Thyroid gland (tissue), 4 donors: ENCODE measurements around the gene MAGI2.

Experiments used
- POLR2A ChIP-seq, 2 donors: fragments of 450-650 bp; IDR thresholded peaks; one replicate each; pipeline ENCODE4 v1.6.1; 2017; ENCODE audit warnings: antibody characterized with exemption in 2 of 2, mild to moderate bottlenecking in 2 of 2, moderate library complexity in 1 of 2
- TF ChIP-seq, protein P1 (sequence below), 6 experiments: fragments of 200-600 bp in 3 of 6; fragments of 450-650 bp in 3 of 6; sonication (generic) in 3 of 6; IDR thresholded peaks; one replicate each; pipeline ENCODE4 v1.5.1; 2016 to 2019; ENCODE audit warnings: antibody characterized with exemption in 6 of 6, mild to moderate bottlenecking in 2 of 6, inconsistent platforms in 1 of 6, moderate library complexity in 1 of 6

DNA sequence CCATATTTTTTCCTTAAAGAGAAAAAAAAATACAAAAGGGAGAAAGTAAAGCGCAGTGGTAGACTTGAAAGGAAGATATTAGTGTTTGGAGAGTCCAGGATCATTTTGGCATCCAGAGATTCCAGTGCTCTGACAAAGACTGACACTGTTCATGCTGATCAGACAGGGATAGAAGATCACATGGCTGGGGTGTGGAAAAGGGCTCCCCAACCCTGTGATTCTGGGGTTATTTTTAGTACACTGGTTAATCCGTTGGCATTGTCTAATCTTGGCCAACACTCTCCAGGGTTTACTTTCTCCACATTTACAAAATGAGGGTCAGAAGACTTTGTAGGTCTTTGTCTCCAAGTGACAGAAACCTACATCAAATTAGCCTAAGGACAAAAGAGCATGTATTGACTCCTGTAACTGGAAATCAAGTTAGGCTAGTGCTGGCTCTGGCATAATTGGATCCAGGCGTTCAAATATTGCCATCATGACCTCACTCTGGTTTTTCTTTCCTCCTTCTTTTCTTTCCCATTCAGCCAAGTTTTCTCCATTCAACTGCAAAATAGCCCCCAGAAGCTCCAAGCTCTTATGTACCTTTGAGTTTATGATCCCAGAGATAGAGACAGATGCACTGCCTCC is 1473.3 kb downstream of the MAGI2 start:
- TF ChIP-seq POLR2A (IDR thresholded peaks at IDR 0.05): no peak
- TF ChIP-seq, protein P1, sequence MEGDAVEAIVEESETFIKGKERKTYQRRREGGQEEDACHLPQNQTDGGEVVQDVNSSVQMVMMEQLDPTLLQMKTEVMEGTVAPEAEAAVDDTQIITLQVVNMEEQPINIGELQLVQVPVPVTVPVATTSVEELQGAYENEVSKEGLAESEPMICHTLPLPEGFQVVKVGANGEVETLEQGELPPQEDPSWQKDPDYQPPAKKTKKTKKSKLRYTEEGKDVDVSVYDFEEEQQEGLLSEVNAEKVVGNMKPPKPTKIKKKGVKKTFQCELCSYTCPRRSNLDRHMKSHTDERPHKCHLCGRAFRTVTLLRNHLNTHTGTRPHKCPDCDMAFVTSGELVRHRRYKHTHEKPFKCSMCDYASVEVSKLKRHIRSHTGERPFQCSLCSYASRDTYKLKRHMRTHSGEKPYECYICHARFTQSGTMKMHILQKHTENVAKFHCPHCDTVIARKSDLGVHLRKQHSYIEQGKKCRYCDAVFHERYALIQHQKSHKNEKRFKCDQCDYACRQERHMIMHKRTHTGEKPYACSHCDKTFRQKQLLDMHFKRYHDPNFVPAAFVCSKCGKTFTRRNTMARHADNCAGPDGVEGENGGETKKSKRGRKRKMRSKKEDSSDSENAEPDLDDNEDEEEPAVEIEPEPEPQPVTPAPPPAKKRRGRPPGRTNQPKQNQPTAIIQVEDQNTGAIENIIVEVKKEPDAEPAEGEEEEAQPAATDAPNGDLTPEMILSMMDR (IDR thresholded peaks at IDR 0.05): no peak
